Measurements from ENCODE around the gene PCSK4.

DNA sequence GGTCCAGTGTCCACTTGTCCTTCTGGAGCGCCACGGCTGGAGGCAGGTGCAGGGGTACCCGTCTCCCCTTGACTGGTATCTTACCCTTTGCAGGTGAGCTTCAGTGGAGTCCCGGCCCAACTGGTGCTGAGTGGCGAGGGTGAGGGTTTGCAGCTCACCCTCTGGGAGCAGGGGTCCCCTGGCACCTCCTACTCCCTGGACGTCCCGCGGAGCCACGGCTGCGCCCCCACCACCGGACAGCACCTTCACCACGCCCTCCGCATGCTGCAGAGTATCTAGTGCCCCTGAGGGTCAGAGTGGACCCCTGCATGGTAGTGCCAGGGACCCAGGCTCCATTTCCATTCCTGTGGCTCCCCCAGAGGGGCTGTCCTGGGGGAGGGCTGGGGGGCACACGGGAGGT, 44.8 kb upstream of the PCSK4 start:
- TF ChIP-seq CTCF (conservative IDR thresholded peaks at IDR 0.05 in 1 of 2, IDR thresholded peaks at IDR 0.05 in 1 of 2; ENCODE audit: extremely low read depth in 1 of 2, insufficient read depth in 1 of 2, low read depth in 1 of 2, low read length in 2 of 2) (no peak), EZH2 (IDR thresholded peaks at IDR 0.05; ENCODE audit: borderline replicate concordance, low read length) (no peak)

All from mammary epithelial cell (primary cell).